Activated CD8-positive, alpha-beta memory T cell treated with anti-CD3 and anti-CD28 coated beads for 4 hours (primary cell): ENCODE results near the gene PES1.
"Not testable (repeated sequence)": the region's sequence is repeated elsewhere in the genome, so short reads cannot be mapped to it uniquely, and the experiment has no call there.

ENCODE experiments used
- DNase-seq, 2 donors: peaks; one replicate each; pipeline ENCODE4 v3.0.0-alpha.2; 2020; ENCODE audit warnings: low read depth in 2 of 2

The PES1 gene

GRCh38 chr22:30575859-30576258 lies 15.9 kb downstream of the PES1 start:
- DNase-seq = no peak

DNA sequence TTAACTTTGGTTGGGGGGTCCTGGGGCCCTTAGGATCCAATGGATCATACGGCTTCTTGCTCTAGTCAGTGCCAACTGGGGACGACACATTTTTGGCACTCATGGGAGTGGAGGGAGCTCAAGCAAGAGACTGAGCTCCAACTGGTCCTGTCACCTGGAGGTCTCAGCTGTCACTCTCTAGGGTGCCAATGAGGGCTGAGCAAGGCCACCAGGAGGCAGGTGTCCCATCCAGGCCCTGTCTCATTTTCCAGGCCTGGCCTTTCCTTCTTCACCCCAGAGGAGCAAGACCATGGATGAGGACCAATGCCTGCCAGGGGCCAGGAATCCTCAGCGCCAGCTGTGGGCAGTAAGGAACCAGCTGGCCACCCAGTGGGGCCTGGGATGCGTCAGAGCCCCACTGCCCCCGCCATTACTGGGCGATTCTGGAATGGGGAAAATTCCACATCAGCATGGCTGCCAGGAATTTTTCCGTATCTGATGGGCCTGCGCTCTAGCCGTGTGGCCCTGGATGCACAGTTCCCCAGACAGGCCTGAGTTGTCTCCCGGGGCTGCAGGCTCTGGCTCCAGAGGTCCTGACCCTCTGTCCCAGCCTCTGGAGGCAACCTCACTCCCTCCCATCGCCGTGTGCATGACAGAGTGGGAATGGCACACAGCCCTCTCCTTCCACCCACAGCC lies 16.6 kb downstream of the PES1 start:
- no peak for DNase-seq

DNA sequence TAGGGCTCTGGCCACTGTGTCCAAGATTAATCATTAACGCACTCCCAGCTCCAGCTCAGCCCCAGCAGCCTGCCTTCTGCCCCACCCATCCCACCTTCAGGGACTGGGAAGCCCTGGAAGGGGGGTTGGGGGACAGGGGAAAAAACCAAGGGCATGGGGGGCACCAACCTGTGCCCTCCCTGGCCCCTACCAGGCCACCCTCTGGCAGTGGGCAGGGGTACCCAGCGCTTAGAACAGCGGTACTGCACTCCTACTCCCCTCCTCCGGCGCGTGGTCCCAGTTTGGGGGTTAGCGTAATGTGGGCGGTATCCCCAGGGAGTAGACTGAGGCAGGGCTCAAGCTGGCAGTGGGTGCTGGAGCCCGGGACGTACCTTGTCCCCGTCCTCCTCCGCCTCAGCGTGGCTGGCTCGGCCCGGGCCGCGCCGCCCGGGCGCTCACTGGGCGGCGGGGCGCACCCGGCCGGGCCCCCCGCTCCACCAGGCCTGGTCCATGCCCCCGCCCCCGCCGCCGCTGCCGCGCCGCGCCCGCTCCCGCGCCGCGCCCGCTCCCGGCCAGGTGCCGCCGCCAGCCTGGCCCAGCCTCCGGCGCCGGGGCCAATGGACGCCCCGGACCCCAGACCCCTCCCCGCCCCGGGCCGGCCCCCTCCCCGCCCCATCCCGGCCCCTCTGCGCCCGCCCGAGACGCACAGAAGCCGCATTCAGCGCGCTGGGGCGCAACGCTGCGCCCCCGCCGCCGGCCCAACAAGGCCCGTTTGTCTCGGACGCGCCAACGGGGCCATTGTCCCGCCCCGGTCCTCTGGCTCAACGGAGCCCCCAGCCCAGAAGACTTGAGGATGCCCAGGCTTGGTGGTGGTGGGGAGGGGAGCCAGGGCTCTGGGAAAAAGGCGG lies 17.4 kb downstream of the PES1 start, which contains the start of gene GAL3ST1:
Gene GAL3ST1, minus strand, starts transcription at position 571 of the 887 bp plus-strand sequence. CDS start 17,273 bp downstream, outside the sequence.
- DNase-seq = no peak

GRCh38 chr22:30573594-30574094 lies 18.1 kb downstream of the PES1 start:
- no peak for DNase-seq

GRCh38 chr22:30572840-30573593 lies 18.7 kb downstream of the PES1 start:
- no peak for DNase-seq

DNA sequence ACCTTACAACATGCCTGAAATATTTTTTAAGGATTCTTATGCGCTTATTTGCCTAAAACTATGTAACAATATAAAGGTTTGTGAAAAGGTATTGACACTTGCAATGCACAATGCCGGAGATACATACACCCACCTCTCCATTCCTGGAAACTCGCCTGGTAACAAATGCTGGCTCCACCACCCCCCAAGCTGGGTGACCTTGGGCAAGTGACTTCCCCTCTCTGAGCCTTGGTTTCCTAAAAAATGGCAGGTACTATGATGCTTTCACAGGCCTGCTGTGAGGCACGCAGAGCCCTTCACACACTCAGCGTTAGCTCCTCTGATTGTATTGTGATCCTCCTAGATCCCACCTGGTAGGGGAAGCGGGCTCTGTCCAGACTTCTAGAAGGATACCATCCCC lies 19.5 kb downstream of the PES1 start:
- no peak for DNase-seq

GRCh38 chr22:30569674-30570202 lies 22.0 kb downstream of the PES1 start:
- DNase-seq = no peak

- DNase-seq = no peak
Observed at GRCh38 chr22:30568137-30568805, 23.4 kb downstream of the PES1 start.

GRCh38 chr22:30567277-30567676 lies 24.4 kb downstream of the PES1 start:
- not testable (repeated sequence) for DNase-seq

- no peak for DNase-seq
Observed at GRCh38 chr22:30566125-30566524, 25.6 kb downstream of the PES1 start.

DNA sequence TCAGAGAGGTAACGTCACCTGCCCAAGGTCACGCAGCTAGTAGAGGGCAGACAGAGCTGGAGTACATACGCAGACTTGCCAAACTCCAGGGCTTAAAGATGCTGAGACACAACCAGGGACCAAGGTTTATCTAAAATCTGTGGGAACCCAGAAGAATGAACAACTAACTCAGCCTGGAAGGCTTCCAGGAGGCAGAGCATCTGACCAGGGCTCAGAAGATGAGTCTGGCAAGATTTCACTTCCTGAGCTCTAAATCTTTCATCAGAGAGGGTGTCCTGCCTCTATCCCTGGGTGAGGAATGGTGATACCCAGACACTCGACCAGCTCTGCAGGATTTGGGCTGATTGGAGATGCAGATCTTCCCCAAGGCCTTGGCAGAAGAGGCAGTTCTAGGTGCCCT lies 26.4 kb downstream of the PES1 start:
- DNase-seq = no peak

DNA sequence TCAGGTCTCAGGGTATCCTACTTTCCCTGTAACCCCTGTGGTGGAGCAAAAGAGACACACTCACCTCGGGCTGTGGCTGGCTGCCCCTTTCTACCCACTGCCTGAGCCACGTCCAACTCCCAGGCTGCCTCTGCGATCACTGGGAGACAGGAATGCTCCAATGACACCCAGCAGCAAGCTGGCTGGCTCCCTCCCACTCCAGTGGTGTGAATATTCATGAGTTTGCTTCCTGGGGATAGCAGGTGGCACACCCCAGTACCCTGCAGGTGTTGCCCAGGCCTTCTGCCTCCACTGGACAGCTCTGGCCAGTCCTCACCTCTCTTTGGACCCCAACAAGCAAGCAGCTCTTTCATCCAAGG lies 27.0 kb downstream of the PES1 start:
- DNase-seq = no peak

DNA sequence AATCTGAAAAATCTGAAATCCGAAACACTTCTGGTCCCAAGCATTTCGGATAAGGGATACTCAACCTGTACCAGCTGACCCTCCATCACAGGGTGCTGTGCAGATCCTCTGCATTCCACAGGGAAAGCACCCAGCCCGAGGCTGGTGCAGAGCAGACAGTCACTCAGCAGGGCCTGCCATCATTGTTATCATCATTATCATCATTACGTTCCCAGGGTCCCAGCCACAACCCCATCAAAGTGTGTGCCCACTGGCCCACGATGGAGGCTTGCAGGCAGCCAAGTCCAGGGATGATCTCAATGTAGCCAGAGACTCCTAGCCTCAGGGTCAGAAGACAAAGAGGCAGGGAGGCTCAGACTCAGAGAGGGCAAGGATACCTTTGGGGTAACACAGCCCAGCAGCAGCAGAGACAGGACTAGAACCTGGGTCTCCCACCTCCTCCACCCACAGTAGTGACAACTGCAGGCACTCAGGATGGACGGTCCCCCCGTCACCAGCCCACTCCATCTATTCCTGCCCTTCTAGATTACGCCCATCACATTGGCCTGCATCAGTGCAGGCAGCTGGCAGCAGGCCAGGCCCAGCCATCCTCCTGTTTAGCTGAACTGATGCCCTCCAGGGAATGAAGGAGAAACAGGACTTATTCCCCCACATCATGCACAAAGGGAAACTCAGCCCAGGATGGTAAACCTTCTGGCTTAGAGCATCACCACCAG lies 27.5 kb downstream of the PES1 start:
- no peak for DNase-seq

DNA sequence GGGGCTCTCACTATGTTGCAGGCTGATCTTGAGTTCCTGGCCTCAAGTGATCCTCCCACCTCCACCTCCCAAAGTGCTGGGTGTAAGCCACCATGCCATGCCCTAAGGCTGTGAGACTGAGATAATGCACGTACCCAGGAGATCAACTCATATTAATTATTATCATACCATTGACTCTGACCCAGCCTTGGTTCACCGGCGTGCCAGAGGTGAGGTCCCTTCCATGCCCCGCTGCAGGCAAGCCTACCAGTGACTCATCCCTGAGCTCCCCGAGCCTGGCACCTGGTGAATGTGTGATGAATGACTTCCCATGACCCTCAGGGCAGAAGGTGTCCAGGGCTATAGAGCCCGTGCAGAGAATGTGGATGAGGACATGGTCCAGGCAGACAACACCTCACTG lies 29.3 kb downstream of the PES1 start:
- no peak for DNase-seq

DNA sequence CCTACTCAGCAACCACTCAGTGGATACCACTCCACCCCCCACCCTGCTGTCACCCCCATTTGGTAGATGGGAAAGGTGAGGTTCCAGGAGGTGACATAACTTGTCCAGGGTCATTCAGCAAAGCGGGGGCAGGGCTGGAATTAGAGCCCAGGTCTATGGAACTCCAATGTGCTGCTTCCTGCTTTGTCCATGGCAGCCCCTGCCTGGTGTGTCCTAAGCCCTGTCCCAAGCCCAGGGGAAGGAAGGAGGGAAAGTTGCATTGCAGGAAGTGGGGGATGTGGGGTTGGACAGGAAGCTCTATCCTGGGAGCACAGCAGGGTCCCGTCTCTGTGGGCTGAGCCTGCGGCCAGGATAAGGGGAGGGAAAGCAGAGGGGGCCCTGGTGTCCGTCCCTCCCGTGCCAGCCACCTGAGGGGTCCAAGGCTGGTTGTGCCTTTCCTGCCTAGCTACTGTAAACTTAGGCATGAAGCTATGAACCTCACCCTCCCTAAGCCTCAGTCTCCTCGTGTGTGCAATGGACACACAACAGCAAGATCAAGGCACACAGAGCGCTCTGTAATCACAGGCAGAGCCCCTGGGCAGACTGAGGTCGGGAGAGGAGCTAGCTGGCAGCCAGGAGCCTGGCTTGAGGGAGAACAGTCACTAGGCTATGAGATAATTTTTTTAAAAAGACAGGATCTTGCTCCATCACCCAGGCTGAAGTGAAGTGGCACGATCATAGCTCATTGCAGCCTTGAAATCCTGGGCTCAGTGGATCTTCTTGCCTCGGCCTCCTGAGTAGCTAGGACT lies 30.1 kb downstream of the PES1 start:
- no peak for DNase-seq

- not testable (repeated sequence) for DNase-seq
Observed at GRCh38 chr22:30560643-30561202, 31.0 kb downstream of the PES1 start.

- no peak for DNase-seq
Observed at GRCh38 chr22:30559889-30560288, 31.8 kb downstream of the PES1 start.

DNA sequence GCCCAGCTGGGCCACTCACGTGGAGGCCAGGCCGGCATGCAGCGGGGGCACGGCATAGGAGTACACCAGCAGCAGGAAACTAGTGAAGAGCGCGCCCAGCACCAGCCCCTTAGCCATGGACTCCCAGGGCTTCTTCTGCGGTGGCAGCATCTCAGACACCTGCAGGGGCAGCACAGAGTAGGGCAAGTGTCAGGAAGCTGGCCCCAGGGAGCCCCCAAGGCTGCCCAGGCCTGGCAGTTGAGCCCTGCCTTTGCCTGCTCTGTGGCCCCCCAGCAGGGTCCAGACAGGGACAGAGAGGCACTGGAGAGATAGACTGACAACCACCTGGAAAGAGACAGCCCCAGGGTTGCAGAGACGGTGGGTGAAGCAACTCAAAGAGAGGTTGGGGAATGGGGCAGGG lies 34.5 kb downstream of the PES1 start:
- DNase-seq = no peak

GRCh38 chr22:30556388-30556787 lies 35.3 kb downstream of the PES1 start:
- DNase-seq = no peak
